GM21619 (cell line): Measurements from ENCODE around the gene ARFGAP1.

Experiments
- ATAC-seq: cut with Tn5 transposase; IDR thresholded peaks from one replicate; pipeline ENCODE4 v1.9.1; 2021; ENCODE audit not compliant: unreplicated experiment

ARFGAP1 gene

DNA sequence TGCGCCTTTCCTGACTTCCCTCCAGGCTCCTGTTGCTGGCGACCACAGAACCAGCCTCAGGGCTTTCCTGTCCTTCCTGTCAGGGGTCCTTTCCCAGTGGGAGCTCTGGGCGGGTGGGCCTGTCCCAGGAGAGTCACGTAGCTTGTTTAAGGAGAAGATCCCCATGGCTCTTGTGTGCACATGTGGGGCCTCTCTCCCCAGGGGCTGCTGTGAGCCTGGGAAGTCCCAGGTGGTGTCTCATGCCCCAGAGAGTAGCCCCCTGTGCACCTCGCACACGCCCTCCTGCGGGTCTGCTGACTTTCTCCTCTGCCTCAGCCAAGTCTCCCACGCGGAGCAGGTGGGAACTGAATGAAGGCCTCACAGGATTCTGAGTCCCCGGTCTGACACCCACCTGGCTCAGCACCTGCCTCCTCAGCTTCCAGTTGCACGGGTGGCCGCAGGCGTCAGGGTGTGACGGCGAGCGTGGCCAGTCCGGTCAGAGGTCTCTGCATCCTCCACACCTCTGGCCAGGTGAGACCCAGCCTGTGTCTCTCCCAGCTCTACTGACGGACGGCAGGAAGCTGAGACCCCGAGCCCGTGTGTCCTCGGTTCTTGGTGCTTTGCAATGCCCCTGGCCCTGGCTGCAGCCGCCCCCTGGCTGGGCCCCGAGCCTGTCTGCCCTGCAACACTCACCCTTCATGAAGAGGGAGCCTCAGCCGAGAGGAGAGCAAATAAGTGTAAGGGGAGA lies 12.7 kb upstream of the ARFGAP1 start:
- no peak for ATAC-seq

DNA sequence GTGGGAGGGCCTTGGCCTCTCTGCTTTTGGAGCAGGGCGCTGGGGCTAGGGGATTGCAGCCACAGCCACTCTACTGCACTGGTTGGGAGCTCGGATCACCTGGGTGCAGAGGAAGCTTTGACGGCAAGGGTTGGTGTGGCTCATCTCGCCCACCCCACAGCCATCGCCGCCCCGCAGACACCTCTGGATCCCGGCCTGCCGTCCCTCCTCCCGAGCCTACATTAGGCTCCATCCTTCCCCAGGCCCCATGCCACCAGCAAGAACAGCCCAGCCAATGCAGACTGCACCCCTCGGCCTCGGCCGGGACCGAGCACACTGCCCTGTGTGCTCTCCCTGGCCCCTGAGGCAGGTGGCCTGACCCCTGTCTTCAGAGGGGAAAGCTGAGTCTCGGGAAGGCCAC lies 12.1 kb upstream of the ARFGAP1 start:
- ATAC-seq, result no peak

DNA sequence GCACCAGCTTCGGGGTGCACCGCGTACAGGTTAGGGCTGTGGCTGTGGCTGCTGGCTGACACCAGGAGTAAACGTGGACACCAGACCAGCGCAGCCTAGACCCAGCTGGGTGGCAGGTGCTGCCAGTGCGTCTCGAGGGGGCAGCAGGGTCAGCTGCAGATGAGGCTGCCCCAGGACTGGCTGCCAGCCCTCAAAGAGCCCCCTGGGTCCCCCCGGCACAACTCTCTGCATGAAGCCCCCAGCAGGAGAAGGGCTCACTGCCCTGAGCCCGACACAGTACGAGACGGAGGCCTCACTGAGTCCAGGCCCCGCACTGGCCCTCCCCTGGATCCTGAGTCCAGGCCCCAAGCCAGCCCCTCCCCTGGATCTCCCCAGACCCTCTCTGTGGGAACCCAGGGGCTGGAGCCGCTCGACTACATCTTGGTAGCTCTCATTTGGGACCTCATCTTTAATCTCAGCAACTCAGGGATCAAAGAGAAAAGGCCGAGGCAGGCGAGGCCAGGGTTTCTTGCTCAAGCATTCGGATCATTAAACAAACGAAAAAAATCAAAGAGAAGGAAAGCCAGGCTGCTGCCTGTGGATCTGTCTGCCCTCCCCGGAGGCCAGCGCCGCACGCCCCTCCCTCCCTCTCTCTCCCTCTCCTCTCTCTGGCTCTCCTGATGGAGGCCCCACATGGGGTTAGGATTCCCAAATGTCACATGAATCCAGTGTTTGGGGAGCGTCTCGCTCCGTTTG lies 11.4 kb upstream of the ARFGAP1 start:
- ATAC-seq, result no peak

DNA sequence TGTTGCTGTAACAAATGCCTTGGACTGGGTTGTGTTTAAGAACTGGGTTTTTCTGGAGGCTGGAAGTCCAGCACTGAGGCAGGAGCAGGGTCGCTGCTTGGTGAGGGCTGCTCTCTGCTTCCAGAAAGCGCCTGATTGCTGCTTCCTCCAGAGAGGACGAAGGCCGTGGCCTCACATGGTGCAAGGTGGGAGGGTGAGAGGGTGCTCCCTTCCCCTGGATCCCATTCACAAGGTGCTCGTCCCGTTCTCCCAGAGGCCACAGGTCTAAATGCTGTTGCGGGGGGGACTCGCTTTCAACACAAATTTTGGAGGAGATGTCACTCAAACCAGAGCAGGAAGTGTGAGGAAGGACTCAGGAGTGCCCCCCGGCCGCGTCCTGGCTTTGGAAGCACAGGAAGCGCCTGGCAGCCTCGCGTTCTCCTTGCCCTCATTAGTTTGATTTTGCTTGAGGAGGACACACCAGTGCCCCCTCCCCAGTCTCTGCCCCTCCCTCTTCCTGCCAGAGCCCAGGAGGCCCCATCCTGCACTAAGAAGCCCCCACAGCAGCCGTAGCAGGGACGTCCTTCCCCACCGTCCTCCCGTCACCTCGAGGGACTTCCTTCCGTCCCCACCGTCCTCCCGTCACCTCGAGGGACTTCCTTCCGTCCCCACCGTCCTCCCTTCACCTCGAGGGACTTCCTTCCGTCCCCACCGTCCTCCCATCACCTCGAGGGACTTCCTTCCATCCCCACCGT lies 10.7 kb upstream of the ARFGAP1 start:
- ATAC-seq, result no peak

DNA sequence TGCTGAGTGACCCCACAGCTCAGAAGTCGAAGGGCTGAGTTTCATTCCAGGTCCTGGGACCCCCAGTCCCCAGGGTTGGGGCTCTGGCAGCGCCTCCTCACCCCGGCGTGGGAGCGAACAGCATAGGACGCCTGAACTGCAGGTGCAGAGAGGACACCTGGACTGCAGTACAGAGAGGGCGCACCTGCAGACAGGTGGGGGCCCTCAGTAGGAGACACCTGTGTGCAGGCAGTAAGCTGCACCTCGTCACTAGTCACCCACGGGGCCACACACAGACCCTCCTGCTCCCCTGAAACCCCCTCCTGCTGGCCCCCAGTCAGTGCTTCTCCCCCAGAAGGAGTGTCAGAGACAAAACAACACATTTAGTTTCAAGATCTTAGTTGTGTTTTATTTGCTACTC lies 9.8 kb upstream of the ARFGAP1 start:
- ATAC-seq, result no peak

DNA sequence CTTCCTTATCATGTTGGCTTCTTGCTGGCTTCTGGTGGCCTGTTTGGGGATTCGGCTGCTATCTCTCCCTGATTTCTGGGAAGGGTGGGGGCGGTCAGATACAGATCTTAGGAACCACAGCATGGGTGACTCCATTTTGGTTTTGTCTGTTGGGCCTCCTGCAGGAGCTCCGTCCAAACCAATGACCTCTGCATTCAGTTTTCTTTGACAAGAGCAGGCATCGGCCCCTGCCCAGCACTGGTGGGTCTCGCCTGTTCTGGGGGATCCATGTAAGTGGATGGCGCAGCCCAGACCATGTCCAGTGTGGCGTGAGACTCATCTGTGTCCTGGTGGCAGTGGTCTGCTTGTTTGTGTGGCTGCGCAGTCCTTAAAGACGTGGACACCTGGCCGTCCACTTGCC lies 8.6 kb upstream of the ARFGAP1 start:
- ATAC-seq, result no peak

DNA sequence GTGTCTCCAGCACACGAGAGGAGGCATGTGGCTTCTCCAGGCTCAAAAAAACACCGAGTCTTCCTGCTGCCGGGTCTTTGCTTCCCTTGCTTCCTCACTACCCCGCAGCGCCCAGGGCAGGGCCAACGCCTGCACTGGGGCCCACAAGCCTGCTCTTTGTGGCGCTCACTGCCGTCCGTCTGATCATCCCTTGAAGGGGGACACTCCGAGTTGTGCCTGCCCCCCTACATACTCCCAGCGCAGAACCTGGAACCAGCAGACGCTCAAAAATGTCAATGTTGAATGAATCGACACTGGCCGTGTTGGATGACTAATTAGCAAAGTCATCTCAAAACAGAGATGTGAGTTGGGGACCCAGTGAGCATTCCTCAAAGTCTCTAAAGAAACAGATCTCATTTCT lies 8.1 kb upstream of the ARFGAP1 start:
- ATAC-seq, result no peak

DNA sequence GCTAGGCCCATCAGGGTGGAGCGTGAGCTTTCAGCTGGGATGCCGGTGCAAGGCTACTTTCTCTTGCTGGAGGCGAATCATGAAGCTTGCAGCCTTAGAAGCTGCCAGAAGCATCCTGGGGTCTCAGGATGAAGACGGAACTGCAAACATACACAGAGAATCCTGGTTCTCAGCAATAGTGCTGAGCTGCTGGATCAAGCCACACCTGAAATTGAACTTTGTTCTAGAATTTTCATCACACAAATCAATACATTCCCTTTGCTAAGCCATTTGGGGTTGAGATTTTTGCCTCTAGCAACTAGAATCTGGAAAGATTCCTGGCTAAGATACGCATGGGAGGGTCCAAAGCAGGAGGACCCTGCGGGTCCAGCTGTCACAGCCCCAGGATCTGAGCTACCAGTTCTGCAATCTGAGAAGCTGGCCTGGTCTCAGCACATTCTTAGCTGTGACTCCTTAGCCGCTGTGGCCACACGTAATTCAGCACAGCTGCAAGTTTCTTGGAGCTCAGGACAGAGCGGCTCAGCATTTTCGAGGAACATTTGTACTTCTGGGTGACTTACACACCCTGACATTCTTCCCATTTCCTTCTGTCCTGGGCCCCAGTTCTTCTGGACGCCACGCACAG lies 6.6 kb upstream of the ARFGAP1 start:
- no peak for ATAC-seq

DNA sequence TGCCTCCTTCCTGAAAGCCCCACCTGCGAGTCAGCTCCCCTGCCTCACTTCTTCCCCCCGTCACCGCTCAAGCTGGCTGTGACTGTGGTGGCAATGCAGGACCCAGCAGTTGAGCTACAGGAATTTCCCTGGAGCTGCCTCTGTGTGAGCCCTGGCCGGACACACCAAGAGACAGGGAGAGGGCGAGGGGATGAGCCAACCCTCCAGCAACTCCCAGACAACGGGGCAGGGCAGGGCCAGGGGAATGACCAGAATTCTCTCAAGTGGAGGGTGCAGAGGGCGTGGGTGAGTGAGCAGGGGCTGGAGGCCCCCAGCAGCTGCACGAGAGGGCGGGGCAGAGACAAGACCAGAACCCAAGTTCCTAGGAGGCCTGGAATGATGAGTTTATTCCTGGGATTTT lies 4.9 kb upstream of the ARFGAP1 start:
- no peak for ATAC-seq

DNA sequence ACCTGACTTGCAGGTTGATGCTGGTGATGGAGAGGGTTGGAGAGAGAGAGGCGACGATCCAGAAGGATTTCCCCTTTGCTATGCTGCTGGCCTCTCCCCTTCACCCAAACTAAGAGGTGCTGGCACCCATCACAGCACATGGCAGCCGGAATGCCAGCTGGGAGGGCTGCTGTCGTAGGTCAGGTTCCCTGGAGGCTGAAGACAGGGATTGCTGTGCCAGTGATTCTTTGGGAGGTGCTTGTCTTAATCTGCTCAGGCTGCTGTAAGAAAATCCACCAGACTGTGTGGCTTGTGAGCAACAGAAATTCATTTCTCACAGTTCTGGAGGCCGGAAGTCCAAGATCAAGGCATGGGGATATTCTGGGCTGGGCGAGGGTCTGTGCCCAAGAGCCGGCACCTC lies 4.4 kb upstream of the ARFGAP1 start:
- no peak for ATAC-seq

DNA sequence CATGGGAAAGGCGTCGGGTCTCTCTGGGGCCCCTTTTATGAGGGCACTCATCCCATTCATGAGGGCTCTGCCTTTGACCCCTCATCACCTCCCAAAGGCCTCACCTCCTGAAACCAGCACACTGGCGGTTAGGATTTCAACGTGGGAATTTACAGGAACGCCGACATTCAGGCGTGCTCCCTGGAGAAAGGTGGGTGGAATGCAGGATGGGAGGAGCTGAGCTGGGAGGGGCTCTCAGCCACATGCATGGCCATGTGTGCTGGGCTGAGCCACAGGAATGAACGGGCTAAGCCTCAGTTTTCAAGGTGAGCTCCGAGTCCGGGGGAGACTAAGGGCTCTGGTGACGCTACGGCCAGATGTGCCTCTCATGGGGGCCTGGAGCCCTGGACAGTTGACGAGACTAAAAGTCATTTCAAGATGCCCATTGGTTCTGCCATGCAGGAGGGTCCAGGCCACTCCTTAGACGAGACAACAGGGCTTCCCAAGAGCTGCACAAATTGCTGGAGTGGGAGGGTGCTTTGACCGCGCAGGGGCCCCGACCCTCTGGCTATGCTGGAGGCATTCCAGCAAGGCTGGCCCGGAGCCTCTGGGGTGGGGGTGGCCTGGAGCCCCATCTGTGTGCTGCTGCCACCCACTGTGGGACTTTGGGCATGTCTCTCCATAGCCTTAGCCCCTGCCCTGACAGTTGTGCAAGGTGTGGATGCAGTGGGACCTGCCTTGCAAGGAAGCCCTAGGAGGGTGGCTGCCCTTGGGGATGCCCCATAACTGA lies 3.8 kb upstream of the ARFGAP1 start:
- ATAC-seq, result no peak

DNA sequence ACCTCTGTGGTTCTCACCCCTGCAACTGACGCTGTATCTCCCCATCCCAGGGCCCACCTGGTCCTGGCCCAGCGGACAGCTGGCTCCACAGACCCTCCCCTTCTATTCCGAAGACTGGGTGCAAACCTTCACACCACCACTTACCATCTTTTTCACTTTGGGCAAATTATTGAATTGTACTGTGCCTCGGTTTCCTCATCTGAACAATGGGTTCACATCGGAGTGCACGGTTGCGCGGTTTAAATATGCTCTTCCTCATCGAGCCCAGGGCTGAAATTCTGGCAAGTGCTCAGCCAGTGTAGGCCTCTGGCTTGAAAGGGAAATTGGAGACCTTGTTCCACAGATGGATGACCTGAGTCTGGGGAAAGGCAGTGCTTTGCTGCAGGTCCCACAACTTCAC lies 2.9 kb upstream of the ARFGAP1 start:
- no peak for ATAC-seq

DNA sequence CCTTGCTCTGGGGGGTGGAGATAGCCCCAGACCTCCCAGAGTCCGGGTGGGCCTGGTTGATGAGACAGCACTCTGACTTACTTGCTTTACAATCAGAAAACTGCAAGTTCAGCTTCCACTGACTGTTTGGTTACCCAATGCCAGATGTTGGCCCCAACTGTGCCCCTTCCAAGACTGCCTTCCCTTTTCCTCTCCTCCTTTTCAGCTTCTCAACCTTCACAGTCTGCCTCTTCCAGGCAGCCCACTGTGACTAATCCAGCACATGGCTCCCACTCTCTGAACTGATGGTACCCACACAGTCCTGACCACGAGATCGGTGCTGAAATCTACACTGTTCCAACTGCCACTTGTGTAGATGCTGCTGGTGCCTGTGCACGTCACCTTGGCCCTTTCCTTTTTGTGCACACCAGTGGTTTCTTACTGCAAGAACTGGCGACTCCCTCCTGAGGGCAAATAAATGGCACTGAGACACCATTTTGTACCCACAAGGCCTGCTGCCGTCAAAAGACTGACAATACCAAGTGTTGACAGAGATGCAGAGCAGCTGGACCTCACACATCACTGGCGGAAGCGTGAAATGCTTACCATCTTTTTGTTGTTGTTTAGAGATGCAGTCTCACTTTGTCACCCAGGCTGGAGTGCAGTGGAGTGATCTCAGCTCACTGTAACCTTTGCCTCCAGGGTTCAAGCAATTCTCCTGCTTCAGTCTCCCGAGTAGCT lies 1.8 kb upstream of the ARFGAP1 start:
- no peak for ATAC-seq

DNA sequence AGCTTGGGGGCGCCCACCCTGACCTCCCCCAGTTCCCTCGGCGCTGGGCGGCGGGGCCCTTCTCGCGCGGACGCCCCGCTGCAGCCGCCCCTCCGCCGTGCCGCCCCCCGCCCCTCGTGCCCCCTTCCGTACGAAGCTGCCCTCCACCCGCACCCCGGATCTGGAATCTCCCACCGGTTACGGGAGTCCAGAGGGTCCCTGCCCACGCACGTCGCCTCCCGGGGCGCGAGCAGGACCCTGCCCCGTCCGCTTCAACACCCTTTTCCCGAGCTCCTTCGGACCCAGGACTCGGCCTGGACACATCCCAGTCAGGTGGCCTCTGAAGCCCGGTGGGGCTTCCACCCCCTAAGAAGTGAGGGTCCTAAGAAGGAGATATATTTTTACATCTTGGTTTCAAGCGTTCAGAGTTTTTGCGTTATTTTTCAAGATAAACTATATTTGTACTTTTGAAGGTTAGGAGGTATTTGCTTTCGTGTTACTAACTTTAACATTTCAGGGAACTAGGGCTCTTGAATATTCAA lies 506 bp downstream of the ARFGAP1 start:
- no peak for ATAC-seq

DNA sequence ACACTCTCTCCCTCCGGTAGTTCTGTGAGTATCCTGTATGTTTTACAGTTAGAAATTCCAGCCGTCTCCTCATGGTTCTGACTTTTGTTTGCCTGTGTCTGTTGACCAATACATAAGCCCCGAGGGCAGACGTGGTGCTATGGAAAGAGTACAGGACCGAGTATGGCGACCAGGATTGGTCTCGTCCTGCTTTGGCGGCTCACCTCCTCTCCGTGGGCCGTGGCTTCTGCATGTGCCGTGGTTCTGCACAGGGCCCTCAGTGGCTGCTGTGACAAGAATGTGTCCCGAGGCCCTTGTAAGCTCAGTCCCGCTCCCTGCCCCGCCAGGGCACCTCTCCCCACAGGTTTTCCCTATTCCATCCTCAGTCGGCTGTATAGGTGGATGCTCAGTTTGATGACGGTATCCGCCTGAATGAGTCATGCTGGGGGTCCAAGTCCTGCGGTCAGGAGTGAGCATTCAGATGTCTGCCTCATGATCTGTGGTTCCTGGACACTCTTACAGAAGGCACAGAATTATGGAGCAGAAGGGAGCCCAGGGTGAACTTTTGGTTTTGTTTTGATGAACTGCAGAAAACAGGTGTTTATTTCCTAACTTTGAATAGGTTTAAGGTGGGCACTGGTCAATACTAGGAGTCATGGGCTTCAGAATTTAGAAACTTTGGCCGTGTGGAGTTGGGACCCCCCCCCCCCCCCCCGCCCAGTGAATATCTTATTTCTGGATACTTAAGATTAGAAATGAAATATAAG lies 1.2 kb downstream of the ARFGAP1 start:
- no peak for ATAC-seq

DNA sequence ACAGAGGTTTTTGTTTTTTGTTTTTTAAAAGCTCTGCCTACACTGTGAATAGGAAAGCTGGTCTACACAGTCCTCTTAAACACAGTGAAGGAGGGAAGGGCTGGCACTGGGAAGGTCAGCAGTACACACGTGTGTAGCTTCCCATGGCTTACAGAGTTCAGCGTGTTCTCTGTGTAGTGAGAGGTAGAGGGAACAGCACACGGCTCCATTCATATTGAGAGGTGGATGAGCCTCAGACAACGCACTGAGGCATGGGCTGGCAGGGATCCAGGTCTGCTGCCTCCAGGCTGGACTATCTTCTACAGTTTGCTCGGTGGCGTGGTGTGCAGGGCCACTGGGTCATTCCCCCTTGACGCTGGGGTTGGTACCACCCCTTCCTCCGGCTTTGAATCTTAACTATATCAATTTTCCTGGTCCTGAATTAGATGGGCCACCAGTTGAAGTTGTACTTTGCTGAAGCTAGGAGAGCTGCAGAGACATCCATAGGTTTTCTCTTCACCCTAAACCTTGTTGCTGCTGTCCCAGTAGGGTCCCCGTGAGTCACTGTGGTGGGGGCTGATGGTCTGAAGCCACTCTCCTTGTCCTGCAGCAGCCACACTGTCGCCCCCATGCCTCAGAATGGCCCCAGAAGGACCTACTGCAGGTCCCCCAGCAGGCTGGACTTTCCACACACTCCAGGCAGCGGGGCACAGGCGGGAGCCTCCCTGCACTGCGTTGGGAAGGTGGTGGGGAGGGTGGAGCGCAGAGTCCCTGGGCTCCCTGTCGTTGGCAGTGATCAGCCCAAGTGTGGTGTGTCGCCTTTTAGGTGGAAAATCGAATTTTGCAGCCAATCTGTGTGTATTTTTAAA lies 2.0 kb downstream of the ARFGAP1 start:
- ATAC-seq, result no peak

DNA sequence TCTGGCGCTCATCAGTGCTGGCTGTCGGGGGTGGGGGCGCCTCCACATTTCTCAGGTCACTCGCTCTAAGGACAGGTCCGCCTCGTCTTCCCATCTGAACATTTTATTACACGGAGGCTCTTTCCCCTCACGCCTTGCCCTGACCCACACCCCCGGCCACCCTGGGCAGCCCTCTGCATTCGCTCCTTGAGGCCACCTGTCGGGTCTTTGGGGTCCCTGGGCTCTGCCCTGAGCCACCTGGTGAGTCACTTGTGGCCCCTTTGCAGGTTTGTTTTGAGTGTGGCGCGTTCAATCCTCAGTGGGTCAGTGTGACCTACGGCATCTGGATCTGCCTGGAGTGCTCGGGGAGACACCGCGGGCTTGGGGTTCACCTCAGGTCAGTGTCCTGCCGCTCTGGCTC lies 3.2 kb downstream of the ARFGAP1 start:
- no peak for ATAC-seq

DNA sequence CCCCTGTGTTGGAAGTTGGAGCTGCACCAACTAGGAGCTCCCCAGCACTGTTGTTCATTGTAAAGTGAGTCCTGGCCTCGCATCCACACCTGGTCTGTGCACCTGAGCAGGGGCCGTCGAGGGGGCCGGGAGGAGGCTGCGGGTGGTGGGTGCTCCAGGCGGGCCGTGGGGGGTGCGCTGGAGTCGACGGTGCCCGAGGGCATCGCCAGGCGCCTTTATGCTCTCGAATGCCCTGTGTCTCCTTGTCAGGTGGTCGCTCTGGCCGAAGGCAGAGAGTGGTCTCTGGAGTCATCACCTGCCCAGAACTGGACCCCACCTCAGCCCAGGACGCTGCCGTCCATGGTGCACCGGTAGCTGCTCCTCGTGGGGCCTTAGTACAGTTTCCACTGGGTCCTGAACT lies 4.3 kb downstream of the ARFGAP1 start:
- ATAC-seq, result no peak
